OCI-LY7 (cell line): ENCODE measurements around the gene NELFA. TPM values are rescaled to one million over a fixed set of nuclear protein-coding genes. Genes with fewer than 3 reads are reported as not detected.

Experiments
- BruUV-seq: library from RNA; stranded (reverse); fragments of 400-500 nt; replicated peaks from 2 replicates; lab custom pipeline; 2021; lab: Mats Ljungman, UMichigan
- CTCF ChIA-PET: fragments of 300-600 bp; sonication (Branson Sonifier 250); formaldehyde crosslinking; loops from one replicate; lab custom pipeline; 2022; ENCODE audit warnings: antibody characterized with exemption; ENCODE audit not compliant: unreplicated experiment; lab: Charles Lee
- POLR2A ChIA-PET: fragments of 300-600 bp; sonication (Branson Sonifier 250); formaldehyde crosslinking; loops from one replicate; lab custom pipeline; 2022; ENCODE audit warnings: antibody characterized with exemption; lab: Charles Lee
- DNase-seq: peaks from one replicate; pipeline ENCODE4 v3.0.0-alpha.2; 2015; ENCODE audit warnings: low spot score
- H2AFZ ChIP-seq: fragments of 200-600 bp; sonication (generic), shearing (Covaris generic); 2 replicates; pipeline ENCODE4 v1.6.1; 2014; ENCODE audit warnings: mild to moderate bottlenecking, antibody characterized with exemption, low read length, moderate library complexity
- H3K27ac ChIP-seq: fragments of 200-600 bp; sonication (generic); 2 replicates; pipeline ENCODE4 v1.5.1; 2014; ENCODE audit warnings: mixed run types, low read depth, mild to moderate bottlenecking, moderate library complexity, low read length, inconsistent platforms; ENCODE audit not compliant: poor library complexity, severe bottlenecking
- H3K36me3 ChIP-seq: fragments of 200-600 bp; sonication (generic); 2 replicates; pipeline ENCODE4 v1.6.1; 2014; ENCODE audit warnings: mild to moderate bottlenecking, antibody characterized with exemption, low read length, moderate library complexity, mixed read lengths; ENCODE audit not compliant: insufficient read depth
- H3K4me1 ChIP-seq: fragments of 200-600 bp; sonication (generic); 2 replicates; pipeline ENCODE4 v1.5.1; 2014; ENCODE audit warnings: mild to moderate bottlenecking, low read length; ENCODE audit not compliant: insufficient read depth, poor library complexity, severe bottlenecking
- H3K4me2 ChIP-seq: fragments of 200-600 bp; sonication (generic); 2 replicates; pipeline ENCODE4 v1.6.1; 2014; ENCODE audit warnings: mild to moderate bottlenecking, low read length
- H3K4me3 ChIP-seq: fragments of 200-600 bp; sonication (generic); 2 replicates; pipeline ENCODE4 v1.5.1; 2014; ENCODE audit warnings: mild to moderate bottlenecking, low read depth, low read length; ENCODE audit not compliant: poor library complexity, severe bottlenecking
- H3K79me2 ChIP-seq: fragments of 200-600 bp; sonication (generic); 2 replicates; pipeline ENCODE4 v1.6.1; 2016; ENCODE audit warnings: low read depth, mild to moderate bottlenecking, low read length, moderate library complexity, mixed read lengths; ENCODE audit not compliant: insufficient read depth
- H3K9me2 ChIP-seq: fragments of 200-600 bp; sonication (generic); 2 replicates; pipeline ENCODE4 v1.6.1; 2016; ENCODE audit warnings: mild to moderate bottlenecking, low read length, mixed read lengths; ENCODE audit not compliant: insufficient read depth
- H3K9me3 ChIP-seq: fragments of 200-600 bp; sonication (generic); 2 replicates; pipeline ENCODE4 v1.6.1; 2014; ENCODE audit warnings: mild to moderate bottlenecking, mixed run types, low read length, mixed read lengths
- H4K20me1 ChIP-seq: fragments of 200-600 bp; sonication (generic); 2 replicates; pipeline ENCODE4 v1.6.1; 2014; ENCODE audit warnings: mild to moderate bottlenecking, antibody characterized with exemption, low read length, moderate library complexity, mixed read lengths; ENCODE audit not compliant: insufficient read depth
- EZH2phosphoT487 ChIP-seq: fragments of 200-600 bp; sonication (generic); IDR thresholded peaks from 2 replicates; pipeline ENCODE4 v1.6.1; 2018; ENCODE audit warnings: low read depth, borderline replicate concordance, mild to moderate bottlenecking, mixed run types, antibody characterized with exemption, low read length, moderate library complexity, mixed read lengths
- intact Hi-C: fragments of 100-400 bp; cut with micrococcal nuclease; formaldehyde crosslinking; loops from one replicate; pipeline ENCODE4 v1.10.0; 2022; ENCODE audit not compliant: unreplicated experiment
- total RNA-seq, 2 experiments: library from RNA; depleted of rRNA in 1 of 2; stranded (reverse); fragments of >200 nt in 1 of 2; shearing (Covaris generic) in 1 of 2; gene quantifications; 2 replicates each; pipeline ENCODE4 v1.2.3, GENCODE V29; 2014 to 2022
- TF ChIP-seq, protein P1 (sequence below): fragments of 200-600 bp; sonication (generic); conservative IDR thresholded peaks from 2 replicates; pipeline ENCODE4 v1.5.1; 2014; ENCODE audit warnings: mild to moderate bottlenecking, antibody characterized with exemption, low read length, moderate library complexity, mixed read lengths

Gene NELFA
- total RNA-seq, 2 experiments from 2014 or later = 45.5 to 45.7 TPM

- ChIA-PET POLR2A (no interaction called here), CTCF (no interaction called here)
- H3K9me3 ChIP-seq = no peaks in the 10 kb centered on the region
- DNase-seq = no peak
- H3K79me2 ChIP-seq = no peaks in the 10 kb centered on the region
- H3K27ac ChIP-seq = no peak overlapping the region
- intact Hi-C loops = no loop called here
- H4K20me1 ChIP-seq = no peaks in the 10 kb centered on the region
- no peak overlapping the region for H2AFZ ChIP-seq
- TF ChIP-seq EZH2phosphoT487 = no peak
- TF ChIP-seq, protein P1, sequence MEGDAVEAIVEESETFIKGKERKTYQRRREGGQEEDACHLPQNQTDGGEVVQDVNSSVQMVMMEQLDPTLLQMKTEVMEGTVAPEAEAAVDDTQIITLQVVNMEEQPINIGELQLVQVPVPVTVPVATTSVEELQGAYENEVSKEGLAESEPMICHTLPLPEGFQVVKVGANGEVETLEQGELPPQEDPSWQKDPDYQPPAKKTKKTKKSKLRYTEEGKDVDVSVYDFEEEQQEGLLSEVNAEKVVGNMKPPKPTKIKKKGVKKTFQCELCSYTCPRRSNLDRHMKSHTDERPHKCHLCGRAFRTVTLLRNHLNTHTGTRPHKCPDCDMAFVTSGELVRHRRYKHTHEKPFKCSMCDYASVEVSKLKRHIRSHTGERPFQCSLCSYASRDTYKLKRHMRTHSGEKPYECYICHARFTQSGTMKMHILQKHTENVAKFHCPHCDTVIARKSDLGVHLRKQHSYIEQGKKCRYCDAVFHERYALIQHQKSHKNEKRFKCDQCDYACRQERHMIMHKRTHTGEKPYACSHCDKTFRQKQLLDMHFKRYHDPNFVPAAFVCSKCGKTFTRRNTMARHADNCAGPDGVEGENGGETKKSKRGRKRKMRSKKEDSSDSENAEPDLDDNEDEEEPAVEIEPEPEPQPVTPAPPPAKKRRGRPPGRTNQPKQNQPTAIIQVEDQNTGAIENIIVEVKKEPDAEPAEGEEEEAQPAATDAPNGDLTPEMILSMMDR = no peak
- no peak overlapping the region for H3K4me3 ChIP-seq
- H3K9me2 ChIP-seq = no peaks in the 10 kb centered on the region
- H3K36me3 ChIP-seq = peaks cover 100% of the 10 kb centered on the region
- no peaks in the 10 kb centered on the region for H3K4me1 ChIP-seq
- H3K4me2 ChIP-seq = no peak overlapping the region
- BruUV-seq = no TSS peak
These were observed 48.5 kb downstream of the NELFA start for GRCh38 chr4:1960170-1960825.

- Histone ChIP-seq H3K4me3 (no peak overlapping the region), H3K9me2 (no peaks in the 10 kb centered on the region), H3K4me1 (no peaks in the 10 kb centered on the region), H3K27ac (no peak overlapping the region), H3K36me3 (peaks cover 100% of the 10 kb centered on the region), H3K4me2 (no peak overlapping the region), H3K9me3 (no peaks in the 10 kb centered on the region), H2AFZ (no peak overlapping the region), H3K79me2 (no peaks in the 10 kb centered on the region), H4K20me1 (no peaks in the 10 kb centered on the region)
- TF ChIP-seq, protein P1 = no peak
- TF ChIP-seq EZH2phosphoT487 = no peak
- CTCF ChIA-PET = no interaction called here
- intact Hi-C loops = no loop called here
- BruUV-seq = no TSS peak
- POLR2A ChIA-PET = no interaction called here
- no peak for DNase-seq
These were observed 49.7 kb downstream of the NELFA start for GRCh38 chr4:1959104-1959384.

- CTCF ChIA-PET = no interaction called here
- no peaks in the 10 kb centered on the region for H3K4me1 ChIP-seq
- H3K4me2 ChIP-seq = no peak overlapping the region
- intact Hi-C loops = no loop called here
- no TSS peak for BruUV-seq
- H2AFZ ChIP-seq = no peak overlapping the region
- no peak for DNase-seq
- TF ChIP-seq EZH2phosphoT487 = no peak
- TF ChIP-seq, protein P1 = no peak
- H3K9me2 ChIP-seq = no peaks in the 10 kb centered on the region
- H4K20me1 ChIP-seq = no peaks in the 10 kb centered on the region
- no peak overlapping the region for H3K4me3 ChIP-seq
- no peaks in the 10 kb centered on the region for H3K9me3 ChIP-seq
- no peaks in the 10 kb centered on the region for H3K79me2 ChIP-seq
- no peak overlapping the region for H3K27ac ChIP-seq
- peaks cover 96% of the 10 kb centered on the region for H3K36me3 ChIP-seq
- POLR2A ChIA-PET = interaction anchor here (0.5 kb wide), 1 partner anchor 76 kb away, joined by 3 read pairs; no protein-coding TSS in a partner anchor
These were observed 50.3 kb downstream of the NELFA start for GRCh38 chr4:1958276-1959103.
